ENCODE measurements around the gene NPAS1.

NPAS1 gene

DNA sequence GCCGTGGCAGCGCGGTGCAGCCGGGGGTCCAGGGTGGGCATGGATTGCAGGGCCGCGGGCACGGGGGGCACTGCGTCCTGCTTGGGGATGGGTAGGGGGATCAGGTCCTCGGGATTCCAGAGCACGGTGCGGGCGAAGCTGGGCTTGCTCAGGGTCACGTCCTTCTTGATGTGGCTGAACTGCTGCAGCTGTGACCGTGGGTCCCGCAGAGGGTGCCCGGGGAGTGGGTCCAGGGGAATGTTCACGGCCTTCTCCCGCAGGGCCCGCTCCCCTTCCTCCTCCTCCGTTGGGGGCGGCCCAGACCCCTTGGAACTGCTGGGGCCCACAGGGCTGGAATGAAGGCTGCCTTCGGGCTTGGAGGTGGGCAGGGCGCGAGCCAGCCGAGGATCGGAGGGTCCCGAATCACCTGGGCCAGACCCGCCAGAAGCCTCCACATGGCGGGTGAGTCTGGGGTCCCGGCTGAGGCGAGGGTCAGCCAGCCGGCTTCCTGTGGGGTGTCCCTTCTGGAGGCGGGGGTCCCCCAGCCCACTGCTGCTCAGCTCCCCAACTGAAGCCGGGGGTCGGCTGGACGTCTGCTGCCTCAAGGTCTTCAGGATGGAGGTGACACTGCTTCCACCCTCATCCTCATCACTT lies 47.7 kb downstream of the NPAS1 start:
- no peak overlapping the region for H3K4me3 ChIP-seq (ENCODE audit: low read depth, low read length)
- no peak for DNase-seq (ENCODE audit: low read depth, low spot score)
- in situ Hi-C loops (cut with HindIII; ENCODE audit: low sequenced_read_pairs): no loop called here
- TF ChIP-seq CTCF (IDR thresholded peaks at IDR 0.05; ENCODE audit: low read depth, low read length): no peak

DNA sequence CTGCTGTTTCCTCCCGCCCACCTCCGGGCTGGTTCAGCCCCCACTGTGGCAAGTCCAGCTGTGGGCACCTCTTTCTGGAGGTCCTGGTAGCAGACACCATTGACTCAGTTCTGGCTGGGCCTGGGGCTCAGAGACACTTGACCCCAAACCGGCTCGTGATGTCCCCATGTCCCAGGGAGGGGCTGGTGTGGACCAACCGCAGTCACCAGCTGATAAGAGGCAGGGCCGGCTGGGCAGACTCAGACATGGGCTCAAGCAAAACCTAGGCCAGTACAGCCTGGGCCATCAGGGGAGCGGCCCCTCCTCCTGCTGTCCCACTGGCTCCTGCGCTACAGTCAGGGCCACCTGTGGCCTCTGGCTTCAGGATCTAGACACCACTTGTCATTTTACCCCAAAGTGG lies 48.6 kb downstream of the NPAS1 start:
- in situ Hi-C loops (cut with HindIII; ENCODE audit: low sequenced_read_pairs): no loop called here
- no peak overlapping the region for H3K4me3 ChIP-seq (ENCODE audit: low read depth, low read length)

DNA sequence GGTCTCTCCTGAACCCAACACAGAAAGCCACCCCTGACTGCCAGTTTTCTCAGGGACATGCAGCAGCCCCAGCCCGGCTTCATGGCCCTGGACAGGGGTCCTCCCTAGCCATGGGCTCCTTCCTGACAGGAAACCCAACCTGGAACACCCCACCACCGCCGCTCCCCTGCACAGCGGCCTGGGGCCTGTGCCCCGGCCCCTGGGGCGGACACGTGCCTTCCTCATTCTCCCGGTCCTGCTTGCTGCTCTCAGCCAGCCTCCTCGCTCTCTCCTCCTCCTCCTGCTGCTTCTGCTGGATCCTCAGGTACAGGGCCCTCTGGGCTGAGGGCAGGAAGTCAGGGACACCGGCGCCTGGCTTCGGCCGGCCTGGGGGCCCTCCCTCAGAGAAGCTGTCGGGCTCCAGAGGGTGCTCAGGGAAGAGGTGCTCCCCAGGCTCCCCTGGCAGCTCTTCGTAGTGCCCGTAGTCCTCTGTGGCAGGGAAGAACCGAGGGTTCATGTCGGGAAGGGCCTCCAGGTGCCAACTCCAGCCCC lies 49.3 kb downstream of the NPAS1 start:
- no peak for TF ChIP-seq CTCF (IDR thresholded peaks at IDR 0.05; ENCODE audit: low read depth, low read length)
- in situ Hi-C loops (cut with HindIII; ENCODE audit: low sequenced_read_pairs): no loop called here
- H3K4me3 ChIP-seq (ENCODE audit: low read depth, low read length): no peak overlapping the region
- DNase-seq (ENCODE audit: low read depth, low spot score): no peak

More for the DNA sequence above, 48.6 kb downstream of the NPAS1 start:
- DNase-seq (ENCODE audit: low read depth, low spot score): no peak
- no peak for TF ChIP-seq CTCF (IDR thresholded peaks at IDR 0.05; ENCODE audit: low read depth, low read length)

- in situ Hi-C loops (cut with HindIII; ENCODE audit: low sequenced_read_pairs): no loop called here
- H3K4me3 ChIP-seq (ENCODE audit: low read depth, low read length): no peak overlapping the region
Observed at GRCh38 chr19:47069795-47070194, 50.2 kb downstream of the NPAS1 start.

DNA sequence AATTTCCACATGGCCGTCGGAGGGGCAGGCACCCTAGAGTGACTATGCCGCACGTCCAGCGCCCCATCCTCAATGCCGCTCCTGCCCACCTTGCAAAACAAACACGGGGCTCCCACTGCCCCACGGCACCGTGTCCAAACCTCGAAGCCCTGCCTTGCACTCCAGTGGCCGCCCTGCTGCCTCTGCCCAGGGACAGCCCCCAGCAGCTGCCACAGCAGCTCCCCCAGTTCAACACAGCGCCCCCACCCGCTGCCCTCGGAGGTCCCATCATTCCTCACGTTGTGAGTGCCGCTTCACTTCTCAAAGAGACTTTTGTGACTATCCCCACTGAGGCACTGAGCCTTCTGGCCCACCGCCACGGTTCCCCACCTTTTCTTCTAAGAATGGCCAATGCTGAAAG lies 51.1 kb downstream of the NPAS1 start:
- DNase-seq (ENCODE audit: low read depth, low spot score): no peak
- no peak overlapping the region for H3K4me3 ChIP-seq (ENCODE audit: low read depth, low read length)
- TF ChIP-seq CTCF (IDR thresholded peaks at IDR 0.05; ENCODE audit: low read depth, low read length): no peak
- in situ Hi-C loops (cut with HindIII; ENCODE audit: low sequenced_read_pairs): no loop called here

More at GRCh38 chr19:47069795-47070194, 50.2 kb downstream of the NPAS1 start:
- no peak for DNase-seq (ENCODE audit: low read depth, low spot score)
- no peak for TF ChIP-seq CTCF (IDR thresholded peaks at IDR 0.05; ENCODE audit: low read depth, low read length)

DNA sequence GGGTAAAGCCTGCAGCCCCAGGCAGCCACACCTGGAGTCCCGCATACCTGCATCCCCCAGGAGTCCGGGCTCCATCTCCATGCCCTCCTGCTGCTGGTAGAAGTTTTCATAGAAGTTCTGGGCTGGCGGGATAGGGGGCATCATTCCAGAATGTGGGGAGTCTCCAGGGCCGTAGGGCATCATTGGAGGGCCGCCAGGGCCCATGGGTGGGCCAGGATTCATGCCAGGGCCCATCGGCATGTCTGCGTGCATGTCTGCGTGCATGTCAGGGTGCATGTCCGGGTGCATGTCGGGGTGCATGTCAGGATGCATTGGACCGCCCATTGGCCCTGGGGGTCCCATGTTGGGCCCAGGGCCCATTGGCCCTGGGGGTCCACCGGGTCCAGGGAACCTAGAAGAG lies 52.1 kb downstream of the NPAS1 start:
- no peak for DNase-seq (ENCODE audit: low read depth, low spot score)
- H3K4me3 ChIP-seq (ENCODE audit: low read depth, low read length): no peak overlapping the region
- in situ Hi-C loops (cut with HindIII; ENCODE audit: low sequenced_read_pairs): no loop called here
- TF ChIP-seq CTCF (IDR thresholded peaks at IDR 0.05; ENCODE audit: low read depth, low read length): no peak
